Measurements from ENCODE around the gene CIT.

- TF ChIP-seq CTCF (IDR thresholded peaks at IDR 0.05) (no peak), POLR2AphosphoS5 (IDR thresholded peaks at IDR 0.05) (no peak), EP300 (IDR thresholded peaks at IDR 0.05) (no peak), POLR2A (IDR thresholded peaks at IDR 0.05) (no peak)
Observed at GRCh38 chr12:119720349-119720748, 156.8 kb downstream of the CIT start.

Measured in suprapubic skin (tissue), 4 donors.